IMR-90 (cell line): ENCODE results near the gene MGST1.
A peak's percentile ranks its signal among the peaks of the same experiment; 100 is the strongest.

ENCODE experiments used
- CEBPB ChIP-seq: IDR thresholded peaks from 2 replicates; pipeline ENCODE4 v1.6.1; 2012; ENCODE audit warnings: low read depth, low read length, improper control_type of control experiment
- CTCF ChIP-seq: conservative IDR thresholded peaks from 2 replicates; pipeline ENCODE4 v1.5.1; 2012; ENCODE audit warnings: mild to moderate bottlenecking, low read depth, low read length, improper control_type of control experiment
- FOS ChIP-seq: fragments of 150-350 bp; IDR thresholded peaks from 2 replicates; pipeline ENCODE4 v1.6.1; 2016; ENCODE audit warnings: low read depth, low read length
- MAFK ChIP-seq: IDR thresholded peaks from 2 replicates; pipeline ENCODE4 v1.6.1; 2012; ENCODE audit warnings: low read depth, low read length, improper control_type of control experiment
- MXI1 ChIP-seq: IDR thresholded peaks from 2 replicates; pipeline ENCODE4 v1.6.1; 2012; ENCODE audit warnings: low read depth, mild to moderate bottlenecking, low read length, moderate library complexity, borderline replicate concordance
- POLR2A ChIP-seq: IDR thresholded peaks from 2 replicates; pipeline ENCODE4 v1.6.1; 2012; ENCODE audit warnings: mild to moderate bottlenecking, low read depth, low read length
- RCOR1 ChIP-seq: IDR thresholded peaks from 2 replicates; pipeline ENCODE4 v1.6.1; 2012; ENCODE audit warnings: mild to moderate bottlenecking, low read length, improper control_type of control experiment; ENCODE audit not compliant: insufficient replicate concordance
- RFX5 ChIP-seq: IDR thresholded peaks from 2 replicates; pipeline ENCODE4 v1.8.0; 2012; ENCODE audit warnings: low read depth, mild to moderate bottlenecking, low read length, moderate library complexity
- SMC3 ChIP-seq: fragments of 150-350 bp; IDR thresholded peaks from 2 replicates; pipeline ENCODE4 v1.6.1; 2016; ENCODE audit warnings: low read depth, mild to moderate bottlenecking, antibody characterized with exemption, low read length, moderate library complexity
- USF2 ChIP-seq: fragments of 150-350 bp; IDR thresholded peaks from 2 replicates; pipeline ENCODE4 v1.6.1; 2017; ENCODE audit warnings: mild to moderate bottlenecking, antibody characterized with exemption, low read length, low read depth

GRCh38 chr12:16407346-16407745 is 59.9 kb downstream of the MGST1 start:
- TF ChIP-seq POLR2A = no peak
- no peak for TF ChIP-seq CTCF
- no peak for TF ChIP-seq SMC3
- no peak for TF ChIP-seq MXI1
- TF ChIP-seq RCOR1 = no peak
- no peak for TF ChIP-seq FOS
- TF ChIP-seq MAFK = no peak
- TF ChIP-seq CEBPB = 0 out of 2 replicates have a peak, but pooled peaks have one; percentile 14
- TF ChIP-seq RFX5 = no peak
- no peak for TF ChIP-seq USF2
